ENCODE measurements around the gene CSGALNACT2.
"Not testable (repeated sequence)": the region's sequence is repeated elsewhere in the genome, so short reads cannot be mapped to it uniquely, and the experiment has no call there.

Gene CSGALNACT2

GRCh38 chr10:43125274-43125845 is 12.9 kb upstream of the CSGALNACT2 start:
- DNase-seq, result no peak

- DNase-seq, result no peak
These were observed 12.1 kb upstream of the CSGALNACT2 start for GRCh38 chr10:43125881-43126731.

GRCh38 chr10:43126759-43127424 is 11.4 kb upstream of the CSGALNACT2 start:
- no peak for DNase-seq

DNA sequence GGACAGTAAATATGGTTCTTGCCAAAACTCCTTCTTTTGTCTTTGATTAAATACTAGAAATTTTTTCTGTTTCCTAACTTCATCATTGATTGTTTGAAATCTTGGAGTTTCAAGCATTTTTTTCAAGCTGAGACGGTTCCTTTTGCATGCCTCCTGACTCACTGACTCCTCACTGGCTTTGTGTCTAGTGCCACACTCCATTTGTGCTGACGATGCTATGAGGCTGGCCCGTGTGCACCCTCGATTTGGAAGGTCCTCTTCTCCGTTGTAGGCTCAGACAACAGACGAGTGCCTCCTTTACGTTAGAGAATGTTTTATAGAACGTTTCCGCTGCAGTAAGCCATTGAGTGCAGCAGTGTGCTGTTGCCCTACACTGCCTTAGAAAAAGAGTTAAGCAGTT is 10.8 kb upstream of the CSGALNACT2 start:
- no peak for DNase-seq

- no peak for DNase-seq
These were observed 9.9 kb upstream of the CSGALNACT2 start for GRCh38 chr10:43128331-43128730.

DNA sequence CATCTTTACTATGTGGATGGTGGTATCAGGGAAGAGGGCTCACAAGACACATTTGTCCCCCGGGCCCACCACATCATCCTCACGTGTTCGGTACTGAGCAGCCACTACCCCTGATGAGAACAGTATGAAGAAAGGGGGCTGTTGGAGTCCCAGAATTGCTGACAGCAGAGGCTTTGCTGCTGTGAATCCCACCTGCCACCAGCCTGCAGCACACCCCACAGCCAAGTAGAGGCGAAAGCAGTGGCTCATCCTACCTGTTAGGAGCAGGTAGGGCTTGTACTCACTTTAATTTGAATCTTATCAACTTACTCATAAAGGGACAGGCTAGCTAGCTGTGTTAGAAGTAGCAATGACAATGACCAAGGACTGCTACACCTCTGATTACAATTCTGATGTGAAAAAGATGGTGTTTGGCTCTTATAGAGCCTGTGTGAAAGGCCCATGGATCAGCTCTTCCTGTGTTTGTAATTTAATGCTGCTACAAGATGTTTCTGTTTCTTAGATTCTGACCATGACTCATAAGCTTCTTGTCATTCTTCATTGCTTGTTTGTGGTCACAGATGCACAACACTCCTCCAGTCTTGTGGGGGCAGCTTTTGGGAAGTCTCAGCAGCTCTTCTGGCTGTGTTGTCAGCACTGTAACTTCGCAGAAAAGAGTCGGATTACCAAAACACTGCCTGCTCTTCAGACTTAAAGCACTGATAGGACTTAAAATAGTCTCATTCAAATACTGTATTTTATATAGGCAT is 9.1 kb upstream of the CSGALNACT2 start:
- DNase-seq, result peak; percentile 47

- no peak for DNase-seq
These were observed 7.5 kb upstream of the CSGALNACT2 start for GRCh38 chr10:43130770-43131171.

GRCh38 chr10:43131256-43131655 is 7.0 kb upstream of the CSGALNACT2 start:
- DNase-seq, result no peak

- no peak for DNase-seq
These were observed 6.3 kb upstream of the CSGALNACT2 start for GRCh38 chr10:43131906-43132305.

- DNase-seq, result no peak
These were observed 5.1 kb upstream of the CSGALNACT2 start for GRCh38 chr10:43132867-43133787.

GRCh38 chr10:43134126-43134905 is 3.9 kb upstream of the CSGALNACT2 start:
- DNase-seq, result no peak

DNA sequence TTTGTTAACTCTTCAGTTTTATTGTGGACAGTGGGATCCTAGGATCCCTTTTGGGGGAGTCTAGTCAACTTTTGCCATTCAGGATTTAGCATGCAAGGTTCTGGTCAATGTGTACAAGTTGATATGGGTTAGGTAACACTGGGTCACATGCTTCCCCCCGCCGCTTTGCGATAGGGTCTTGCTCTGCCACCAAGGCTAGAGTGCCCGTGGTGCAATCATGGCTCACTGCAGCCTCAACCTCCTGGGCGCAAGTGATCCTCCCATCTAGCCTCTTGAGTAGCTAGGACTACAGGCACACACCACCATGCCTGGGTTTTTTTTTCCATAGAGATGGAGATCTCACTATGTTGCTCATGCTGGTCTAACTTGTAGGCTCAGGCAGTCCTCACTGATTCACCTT is 3.2 kb upstream of the CSGALNACT2 start:
- DNase-seq, result no peak

DNA sequence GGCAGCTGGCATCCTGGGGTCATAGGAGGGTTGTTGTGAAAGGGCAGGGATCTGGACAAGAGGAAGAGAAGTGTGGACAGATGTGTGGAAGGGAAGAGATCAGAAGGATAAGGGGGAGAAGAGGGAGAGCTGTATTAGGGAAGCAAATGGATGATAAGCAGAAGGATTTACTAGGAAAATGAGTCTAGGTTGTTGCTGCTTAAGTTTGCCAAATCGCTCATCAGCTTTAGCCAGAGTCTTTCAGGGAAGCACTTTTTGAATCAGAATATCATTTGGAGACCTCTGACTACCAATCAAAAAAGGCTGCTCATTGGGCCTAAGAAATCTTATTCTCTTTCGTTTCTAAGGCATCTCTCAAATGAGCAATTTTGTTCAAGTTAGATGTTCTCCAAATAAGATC is 2.6 kb upstream of the CSGALNACT2 start:
- no peak for DNase-seq

- no peak for DNase-seq
These were observed 1.8 kb upstream of the CSGALNACT2 start for GRCh38 chr10:43136432-43136831.

DNA sequence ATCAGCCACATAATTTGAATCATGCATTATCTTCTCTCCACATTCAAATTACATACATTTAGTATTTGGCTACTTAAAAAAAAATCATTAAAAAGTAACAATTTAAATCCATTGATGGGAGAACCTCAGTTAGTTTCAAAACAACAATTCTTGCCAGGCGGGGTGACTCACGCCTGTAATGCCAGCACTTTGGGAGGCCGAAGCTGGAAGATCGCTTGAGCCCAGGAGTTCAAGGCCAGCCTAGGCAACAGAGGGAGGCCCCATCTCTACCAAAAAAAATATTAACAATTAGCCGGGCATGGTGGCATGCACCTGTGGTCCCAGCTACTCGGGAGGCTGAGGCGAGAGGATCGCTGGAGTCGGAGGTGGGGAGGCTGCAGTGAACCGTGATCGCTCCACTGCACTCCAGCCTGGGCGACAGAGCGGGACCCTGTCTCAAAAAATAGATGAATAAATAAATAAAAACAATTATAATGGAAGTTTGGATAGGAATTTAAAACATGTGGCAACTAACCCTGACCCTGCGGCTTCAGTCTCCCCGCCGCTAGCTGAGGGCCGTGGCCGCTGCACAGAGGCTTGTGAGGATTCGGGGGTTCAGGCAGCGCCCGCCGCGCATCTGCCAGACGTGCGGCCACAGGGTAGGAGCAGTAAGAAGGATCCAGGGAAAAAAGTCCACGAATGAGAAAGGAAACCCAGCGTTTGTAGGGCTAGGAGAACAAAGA is 1.1 kb upstream of the CSGALNACT2 start:
- DNase-seq, result no peak

DNA sequence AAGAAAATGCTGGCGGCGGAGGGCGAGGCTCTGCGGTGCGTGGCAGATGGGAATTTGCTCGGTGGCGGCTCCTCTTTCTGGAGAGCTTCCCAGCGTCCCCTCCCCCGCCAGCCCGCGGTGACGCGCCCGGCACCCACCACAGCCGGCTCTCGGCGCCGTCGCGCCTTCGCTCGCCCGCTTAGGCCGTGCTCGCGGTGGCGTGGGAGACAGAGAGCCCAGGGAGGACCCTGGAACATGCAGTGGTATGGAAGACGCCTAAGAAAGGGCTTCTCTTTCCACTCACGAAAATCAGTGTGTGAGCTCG is 576 bp upstream of the CSGALNACT2 start:
- DNase-seq, result peak; percentile 37

GRCh38 chr10:43138757-43139241 is 554 bp downstream of the CSGALNACT2 start:
- peak; percentile 70 for DNase-seq

DNA sequence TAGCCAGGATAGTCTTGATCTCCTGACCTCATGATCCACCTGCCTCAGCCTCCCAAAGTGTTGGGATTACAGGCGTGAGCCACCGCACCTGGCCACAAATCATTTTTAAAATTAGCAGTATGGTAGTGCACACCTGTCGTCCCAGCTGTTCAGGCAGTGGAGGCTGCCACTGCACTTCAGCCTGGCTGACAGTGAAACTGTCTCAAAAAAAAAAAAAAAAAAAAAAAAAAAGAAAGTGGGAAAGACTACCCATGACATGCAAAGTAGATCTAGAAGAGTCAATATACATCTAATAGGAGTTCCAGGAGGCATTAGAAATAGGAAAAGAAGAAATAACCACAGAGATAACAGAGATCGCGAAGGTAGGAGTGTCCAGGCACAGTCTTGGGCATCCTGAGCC is 3.2 kb downstream of the CSGALNACT2 start:
- no peak for DNase-seq

DNA sequence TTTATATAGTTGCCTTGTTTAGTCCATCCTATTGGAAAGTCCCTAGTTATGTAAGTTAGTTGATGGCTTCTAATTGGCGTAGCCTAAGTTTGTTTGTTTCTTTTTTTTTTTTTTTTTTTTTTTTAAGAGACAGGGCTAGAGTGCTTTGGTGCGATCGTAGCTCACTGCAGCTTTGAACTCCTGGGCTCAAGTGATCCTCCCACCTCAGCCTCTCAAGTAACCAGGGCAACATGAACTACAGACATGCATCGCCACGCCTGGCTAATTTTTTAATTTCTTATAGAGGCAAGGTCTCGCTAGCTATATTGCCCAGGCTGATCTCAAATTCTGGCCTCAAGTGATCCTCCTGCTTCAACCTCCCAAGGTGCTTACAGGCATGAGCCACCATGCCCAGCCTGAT is 7.1 kb downstream of the CSGALNACT2 start:
- no peak for DNase-seq

- not testable (repeated sequence) for DNase-seq
These were observed 7.7 kb downstream of the CSGALNACT2 start for GRCh38 chr10:43145936-43146335.

GRCh38 chr10:43151371-43151770 is 13.1 kb downstream of the CSGALNACT2 start:
- no peak for DNase-seq
